Measurements from ENCODE around the gene B4GALNT3. TPM values are rescaled to one million over a fixed set of nuclear protein-coding genes. Genes with fewer than 3 reads are reported as not detected.

B4GALNT3 gene
- total and polyA plus RNA-seq, 12 donors, result 14.1 to 58.7 (median 36.5) TPM

DNA sequence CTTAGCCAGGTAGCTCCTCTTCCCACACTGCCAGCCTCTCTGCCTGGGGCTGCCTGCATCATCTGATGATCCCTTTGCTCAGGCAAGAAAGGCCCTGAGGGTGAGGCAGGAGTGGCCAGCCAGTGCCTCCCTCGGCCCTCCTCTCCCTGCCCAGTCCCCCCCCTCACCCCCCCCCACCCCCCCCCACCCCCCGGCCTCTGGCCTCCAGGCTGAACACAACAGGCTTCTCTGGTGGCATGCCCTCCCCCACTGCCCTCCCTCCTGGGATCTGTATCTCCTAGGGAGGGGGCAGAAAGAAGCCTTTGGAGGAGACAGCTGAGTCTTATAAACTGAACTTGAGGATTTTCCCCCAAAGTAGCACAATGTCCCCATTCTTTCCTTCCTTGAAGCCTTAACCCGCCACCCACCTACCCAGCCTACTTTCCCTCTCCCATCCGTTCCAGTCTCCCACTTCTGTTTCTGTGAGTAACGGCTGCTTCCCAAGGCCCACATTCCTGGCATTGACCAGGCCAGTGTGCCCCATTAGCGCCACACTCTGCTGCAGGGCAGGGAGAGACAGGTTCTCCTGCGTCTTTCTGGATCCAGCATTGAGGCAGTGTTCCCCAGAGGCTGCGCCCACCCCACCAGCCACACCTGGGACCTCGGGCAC, 82.1 kb downstream of the B4GALNT3 start:
- no peak for TF ChIP-seq CTCF (IDR thresholded peaks at IDR 0.05)
- DNase-seq (no peak), ATAC-seq (peak in 6 of 8 donors; percentile 5 to 42 (median 38))
- intact Hi-C loops (cut with DNase I), result no loop called here
- H3K4me3 ChIP-seq, result no peak overlapping the region
- H3K27me3 ChIP-seq, result peaks cover 0 to 7% (median 6%) of the 10 kb centered on the region in 7 donors
- peaks cover 0 to 9% (median 0%) of the 10 kb centered on the region in 9 donors for H3K36me3 ChIP-seq
- no peaks in the 10 kb centered on the region for H3K9me3 ChIP-seq
- H3K27ac ChIP-seq, result peak overlapping the region in 7 of 10 donors; percentile 14 to 68 (median 30)
- peaks cover 7 to 46% (median 27%) of the 10 kb centered on the region in 9 donors for H3K4me1 ChIP-seq
- 34 to 57% methylated on average over 9 of the region's 9 CpGs for WGBS, 2 donors

GRCh38 chr12:542395-543113, 82.8 kb downstream of the B4GALNT3 start:
- Histone ChIP-seq H3K36me3 (peaks cover 0 to 2% (median 0%) of the 10 kb centered on the region in 9 donors), H3K27me3 (peaks cover 0 to 14% (median 7%) of the 10 kb centered on the region in 7 donors), H3K4me3 (no peak overlapping the region), H3K9me3 (no peaks in the 10 kb centered on the region), H3K27ac (peak overlapping the region in 7 of 10 donors; percentile 14 to 68 (median 36)), H3K4me1 (peaks cover 7 to 54% (median 27%) of the 10 kb centered on the region in 9 donors)
- DNase-seq (no peak), ATAC-seq (peak in 6 of 8 donors; percentile 16 to 67 (median 48))
- WGBS, 2 donors, result 31 to 42% methylated on average over 8 of the region's 8 CpGs
- intact Hi-C loops (cut with DNase I), result no loop called here
- TF ChIP-seq CTCF (IDR thresholded peaks at IDR 0.05), result no peak

GRCh38 chr12:543114-543451, 83.3 kb downstream of the B4GALNT3 start:
- intact Hi-C loops (cut with DNase I), result no loop called here
- peaks cover 7 to 52% (median 27%) of the 10 kb centered on the region in 9 donors for H3K4me1 ChIP-seq
- ATAC-seq (no peak), DNase-seq (no peak)
- 76 to 78% methylated on average over 7 to 8 of the region's 9 CpGs for WGBS, 2 donors
- no peaks in the 10 kb centered on the region for H3K9me3 ChIP-seq
- H3K36me3 ChIP-seq, result no peaks in the 10 kb centered on the region
- H3K27me3 ChIP-seq, result peaks cover 0 to 17% (median 7%) of the 10 kb centered on the region in 7 donors
- TF ChIP-seq CTCF (IDR thresholded peaks at IDR 0.05), result no peak
- peak overlapping the region in 3 of 10 donors; percentile 28 to 68 (median 40) for H3K27ac ChIP-seq
- no peak overlapping the region for H3K4me3 ChIP-seq

GRCh38 chr12:544142-544541, 84.4 kb downstream of the B4GALNT3 start:
- TF ChIP-seq CTCF (IDR thresholded peaks at IDR 0.05), result no peak
- H3K27me3 ChIP-seq, result peaks cover 0 to 17% (median 7%) of the 10 kb centered on the region in 7 donors
- intact Hi-C loops (cut with DNase I), result no loop called here
- ATAC-seq (no peak), DNase-seq (no peak)
- H3K36me3 ChIP-seq, result no peaks in the 10 kb centered on the region
- WGBS, 2 donors, result 88 to 90% methylated on average over 8 of the region's 8 CpGs
- peaks cover 5 to 50% (median 24%) of the 10 kb centered on the region in 9 donors for H3K4me1 ChIP-seq
- H3K27ac ChIP-seq, result no peak overlapping the region
- H3K9me3 ChIP-seq, result no peaks in the 10 kb centered on the region
- H3K4me3 ChIP-seq, result no peak overlapping the region
